ENCODE data around the gene PHYKPL.

PHYKPL gene

GRCh38 chr5:178215280-178216002, 17.2 kb downstream of the PHYKPL start:
- no peak for TF ChIP-seq SIN3A (IDR thresholded peaks at IDR 0.05; ENCODE audit: borderline replicate concordance, insufficient read depth, low read length)
- no peak for TF ChIP-seq FOXP2 (optimal IDR thresholded peaks at IDR 0.05; ENCODE audit: borderline replicate concordance, extremely low read depth, extremely low read length, insufficient read depth)
- TF ChIP-seq POLR2AphosphoS5 (IDR thresholded peaks at IDR 0.05; ENCODE audit: low read depth, low read length), result no peak
- no peak for TF ChIP-seq REST (IDR thresholded peaks at IDR 0.05; ENCODE audit: insufficient read depth in 1 of 2, low read depth in 2 of 2, low read length in 2 of 2)
- no peak for TF ChIP-seq TAF1 (IDR thresholded peaks at IDR 0.05; ENCODE audit: borderline replicate concordance, insufficient read depth, low read length)

- no peak for TF ChIP-seq SIN3A (IDR thresholded peaks at IDR 0.05; ENCODE audit: borderline replicate concordance, insufficient read depth, low read length)
- no peak; the same call in 1 of the 2 replicates for TF ChIP-seq POLR2AphosphoS5 (IDR thresholded peaks at IDR 0.05; ENCODE audit: low read depth, low read length)
- TF ChIP-seq TAF1 (IDR thresholded peaks at IDR 0.05; ENCODE audit: borderline replicate concordance, insufficient read depth, low read length), result no peak
- TF ChIP-seq REST (IDR thresholded peaks at IDR 0.05; ENCODE audit: insufficient read depth in 1 of 2, low read depth in 2 of 2, low read length in 2 of 2), result no peak
These were observed 18.3 kb downstream of the PHYKPL start for GRCh38 chr5:178214160-178214803.

GRCh38 chr5:178213748-178214151, 18.9 kb downstream of the PHYKPL start:
- no peak for TF ChIP-seq SIN3A (IDR thresholded peaks at IDR 0.05; ENCODE audit: borderline replicate concordance, insufficient read depth, low read length)
- TF ChIP-seq TAF1 (IDR thresholded peaks at IDR 0.05; ENCODE audit: borderline replicate concordance, insufficient read depth, low read length), result no peak
- no peak for TF ChIP-seq REST (IDR thresholded peaks at IDR 0.05; ENCODE audit: insufficient read depth in 1 of 2, low read depth in 2 of 2, low read length in 2 of 2)
- no peak for TF ChIP-seq POLR2AphosphoS5 (IDR thresholded peaks at IDR 0.05; ENCODE audit: low read depth, low read length)
- TF ChIP-seq FOXP2 (optimal IDR thresholded peaks at IDR 0.05; ENCODE audit: borderline replicate concordance, extremely low read depth, extremely low read length, insufficient read depth), result no peak

GRCh38 chr5:178213003-178213461, 19.6 kb downstream of the PHYKPL start:
- TF ChIP-seq TAF1 (IDR thresholded peaks at IDR 0.05; ENCODE audit: borderline replicate concordance, insufficient read depth, low read length) (no peak), POLR2AphosphoS5 (IDR thresholded peaks at IDR 0.05; ENCODE audit: low read depth, low read length) (peak; percentile 80)

- no peak for TF ChIP-seq REST (IDR thresholded peaks at IDR 0.05; ENCODE audit: insufficient read depth in 1 of 2, low read depth in 2 of 2, low read length in 2 of 2)
- TF ChIP-seq POLR2AphosphoS5 (IDR thresholded peaks at IDR 0.05; ENCODE audit: low read depth, low read length), result peak; percentile 13
- TF ChIP-seq TAF1 (IDR thresholded peaks at IDR 0.05; ENCODE audit: borderline replicate concordance, insufficient read depth, low read length), result no peak
- no peak for TF ChIP-seq SIN3A (IDR thresholded peaks at IDR 0.05; ENCODE audit: borderline replicate concordance, insufficient read depth, low read length)
- TF ChIP-seq FOXP2 (optimal IDR thresholded peaks at IDR 0.05; ENCODE audit: borderline replicate concordance, extremely low read depth, extremely low read length, insufficient read depth), result no peak
These were observed 20.2 kb downstream of the PHYKPL start for GRCh38 chr5:178212241-178213002.

All from PFSK-1 (cell line).